Limb (tissue), 2 donors: ENCODE results near the gene LRRC8E.

ENCODE experiments used
- DNase-seq, 2 donors: peaks; one replicate each; pipeline ENCODE4 v3.0.0-alpha.2; 2016; ENCODE audit errors: extremely low spot score in 2 of 2

Gene LRRC8E

GRCh38 chr19:7918615-7919421 is 30.5 kb downstream of the LRRC8E start:
- DNase-seq: peak in 1 of 2 donors; percentile 38

- peak; percentile 92 to 99 for DNase-seq
Observed at GRCh38 chr19:7919610-7920518, 31.6 kb downstream of the LRRC8E start, which contains the start of gene SNAPC2. SNAPC2 (plus strand) TSS chr19:7920338; CDS start chr19:7920367, 29 bp downstream.

- DNase-seq: peak; percentile 99 to 100
Observed at GRCh38 chr19:7920519-7921301, 32.4 kb downstream of the LRRC8E start.

- DNase-seq: no peak
Observed at GRCh38 chr19:7921302-7921966, 33.1 kb downstream of the LRRC8E start.

GRCh38 chr19:7921967-7922835 is 33.9 kb downstream of the LRRC8E start:
- DNase-seq: peak in 1 of 2 donors; percentile 35

- DNase-seq: no peak
Observed at GRCh38 chr19:7922836-7923195, 34.5 kb downstream of the LRRC8E start.

- peak in 1 of 2 donors; percentile 48 for DNase-seq
Observed at GRCh38 chr19:7923295-7924191, 35.2 kb downstream of the LRRC8E start.

- DNase-seq: no peak
Observed at GRCh38 chr19:7924241-7924640, 35.9 kb downstream of the LRRC8E start.

GRCh38 chr19:7924651-7925170 is 36.4 kb downstream of the LRRC8E start:
- peak in 1 of 2 donors; percentile 46 for DNase-seq

GRCh38 chr19:7925171-7925851 is 37.0 kb downstream of the LRRC8E start:
- peak; percentile 68 to 93 for DNase-seq

GRCh38 chr19:7926021-7926726 is 37.9 kb downstream of the LRRC8E start, which contains the start of gene CTXN1:
CTXN1 (minus strand) TSS chr19:7926135; CDS start chr19:7925538, 597 bp downstream.
- peak in 1 of 2 donors; percentile 93 for DNase-seq

GRCh38 chr19:7926727-7927604 is 38.7 kb downstream of the LRRC8E start:
- peak in 1 of 2 donors; percentile 40 for DNase-seq

- peak in 1 of 2 donors; percentile 37 for DNase-seq
Observed at GRCh38 chr19:7927605-7928333, 39.5 kb downstream of the LRRC8E start.

- DNase-seq: no peak
Observed at GRCh38 chr19:7928334-7928706, 40.0 kb downstream of the LRRC8E start.
